GM12878 (cell line): ENCODE results near the gene GON4L. TPM values are rescaled to one million over a fixed set of nuclear protein-coding genes. Genes with fewer than 3 reads are reported as not detected.

Source experiments
- ATAC-seq: fragments of 200-7000 bp; cut with Tn5 transposase; 3 replicates; pipeline ENCODE4 v1.9.1; 2020; ENCODE audit warnings: mild to moderate bottlenecking, moderate library complexity
- BruUV-seq: library from RNA; stranded (reverse); fragments of 400-500 nt; replicated peaks from 2 replicates; lab custom pipeline; 2021; lab: Mats Ljungman, UMichigan
- CTCF ChIA-PET: fragments of 300-600 bp; sonication (Branson Sonifier 250); formaldehyde crosslinking; extraction: SDS; loops from one replicate; lab custom pipeline; 2021; ENCODE audit warnings: inconsistent platforms; lab: Yijun Ruan, JAX
- POLR2A ChIA-PET: fragments of 350-600 bp; formaldehyde crosslinking; extraction: SDS; loops from one replicate; lab custom pipeline; 2021; ENCODE audit warnings: inconsistent platforms; lab: Charles Lee
- RAD21 ChIA-PET: fragments of 300-600 bp; sonication (Branson Sonifier 250); formaldehyde crosslinking; loops from one replicate; lab custom pipeline; 2023; ENCODE audit warnings: antibody characterized with exemption; ENCODE audit not compliant: unreplicated experiment; lab: Charles Lee
- SMC1A ChIA-PET: fragments of 300-600 bp; sonication (Branson Sonifier 250); formaldehyde crosslinking; loops from one replicate; lab custom pipeline; 2023; ENCODE audit not compliant: unreplicated experiment, uncharacterized antibody; lab: Charles Lee
- DNase-seq: peaks from one replicate; pipeline ENCODE4 v3.0.0-alpha.2; 2011; ENCODE audit warnings: low read depth, low spot score
- FAIRE-seq: peaks from 3 replicates; lab custom pipeline; 2011; peaks lifted over from hg19 to GRCh38; lab: Jason Lieb, UNC
- H2AFZ ChIP-seq: 2 replicates; pipeline ENCODE4 v1.6.0; 2011; ENCODE audit warnings: low read depth, low read length, control low read depth; ENCODE audit not compliant: control insufficient read depth
- H3K27ac ChIP-seq: 2 replicates; pipeline ENCODE4 v1.5.1; 2011; ENCODE audit warnings: control low read depth; ENCODE audit not compliant: control insufficient read depth, insufficient read depth
- H3K27me3 ChIP-seq, 2 experiments: replicated peaks in 1 of 2; 2 replicates each; pipeline versions ENCODE4 v1.6.0 to v1.6.1; 2011; ENCODE audit warnings: low read length in 1 of 2; ENCODE audit not compliant: control insufficient read depth in 2 of 2, insufficient read depth in 2 of 2
- H3K36me3 ChIP-seq, 2 experiments: 2 replicates each; pipeline ENCODE4 v1.5.1; 2011; ENCODE audit warnings: low read length in 1 of 2; ENCODE audit not compliant: control insufficient read depth in 2 of 2, insufficient read depth in 2 of 2
- H3K4me1 ChIP-seq: 2 replicates; pipeline ENCODE4 v1.6.1; 2011; ENCODE audit warnings: mild to moderate bottlenecking, low read length, moderate library complexity, mixed read lengths; ENCODE audit not compliant: control insufficient read depth, insufficient read depth
- H3K4me2 ChIP-seq: 2 replicates; pipeline ENCODE4 v1.6.0; 2011; ENCODE audit warnings: control low read depth; ENCODE audit not compliant: control insufficient read depth, insufficient read depth
- H3K4me3 ChIP-seq: fragments of 200-600 bp; sonication (generic); 2 replicates; pipeline ENCODE4 v1.5.1; 2016
- H3K79me2 ChIP-seq: 2 replicates; pipeline ENCODE4 v1.6.0; 2011; ENCODE audit warnings: low read length; ENCODE audit not compliant: control insufficient read depth, insufficient read depth
- H3K9ac ChIP-seq: 2 replicates; pipeline ENCODE4 v1.8.0; 2011; ENCODE audit warnings: low read length, control low read depth, mixed read lengths; ENCODE audit not compliant: control insufficient read depth, insufficient read depth
- H3K9me3 ChIP-seq: replicated peaks from 3 replicates; pipeline ENCODE4 v1.5.1; 2011; ENCODE audit warnings: mild to moderate bottlenecking, low read length; ENCODE audit not compliant: control insufficient read depth, insufficient read depth
- H4K20me1 ChIP-seq: 2 replicates; pipeline ENCODE4 v1.6.0; 2011; ENCODE audit not compliant: control insufficient read depth, insufficient read depth
- PKNOX1 ChIP-seq: fragments of 450-650 bp; IDR thresholded peaks from 2 replicates; pipeline ENCODE4 v1.6.1; 2016; ENCODE audit warnings: mild to moderate bottlenecking
- SREBF1 ChIP-seq: IDR thresholded peaks from 2 replicates; pipeline ENCODE4 v1.6.1; 2012; ENCODE audit warnings: mild to moderate bottlenecking, low read length
- ZNF592 ChIP-seq: fragments of 450-650 bp; IDR thresholded peaks from 2 replicates; pipeline ENCODE4 v1.6.1; 2017; ENCODE audit warnings: mild to moderate bottlenecking, moderate library complexity
- WGBS: methylation state at CpG from one replicate; pipeline ENCODE4 v1.1.6; 2016; ENCODE audit warnings: low lambda C conversion rate; ENCODE audit not compliant: insufficient replicate concordance, insufficient coverage; ENCODE audit errors: missing lambda C conversion rate; 5-methylcytosine and 5-hydroxymethylcytosine counted together
- in situ Hi-C: fragments of 300-500 bp; cut with MboI; formaldehyde crosslinking; loops from 9 replicates; pipeline ENCODE4 v1.14.3; 2018; ENCODE audit warnings: mixed read lengths
- intact Hi-C: fragments of 100-400 bp; cut with micrococcal nuclease; formaldehyde crosslinking; loops from one replicate; pipeline ENCODE4 v1.14.2; 2022; ENCODE audit not compliant: unreplicated experiment
- polyA plus RNA-seq, 11 experiments: library from polyadenylated mRNA; depleted of rRNA in 4 of 11; unstranded in 6 of 11; stranded (reverse) in 5 of 11; fragments of >200 nt; fragmentation: Nextera tagmentation in 4 of 11; fragmentation: Illumina TruSeq in 1 of 11; extraction: Ambion mirVana in 4 of 11; extraction: Trizol in 1 of 11; gene quantifications; 1 replicate in 1 of 11; 2 replicates in 10 of 11; pipeline versions ENCODE4 v1.2.1 to v1.2.3, GENCODE V29; 2011 to 2016; ENCODE audit warnings: inconsistent platforms in 2 of 11, missing spikeins in 2 of 11, low read depth in 1 of 11
- total RNA-seq, 4 experiments: library from RNA; depleted of rRNA in 3 of 4; stranded (reverse); fragments of >200 nt in 3 of 4; fragmentation: Illumina TruSeq in 1 of 4; extraction: Trizol in 1 of 4; gene quantifications; 2 replicates each; pipeline versions ENCODE4 v1.2.1 to v1.2.3, GENCODE V29; 2013 to 2021

GON4L gene
- total and polyA plus RNA-seq, 10 of the 15 experiments (the other 5 are each of a cell fraction or from before 2014, with no cell fraction given), result 17.7 to 40.7 (median 28.0) TPM

- TF ChIP-seq PKNOX1 (no peak), SREBF1 (no peak)
Observed at GRCh38 chr1:155873860-155874259, 16.8 kb upstream of the GON4L start (continued).

GRCh38 chr1:155872527-155872926 lies 15.5 kb upstream of the GON4L start:
- H3K36me3 ChIP-seq, result peaks cover 0 to 1% of the 10 kb centered on the region in 2 experiments; a peak in 2 of 4 replicates
- ChIA-PET POLR2A (interaction anchor here (0.5 to 1.6 kb wide), 3 partner anchors 13 to 61 kb away, joined by 3 to 5 read pairs (median 4); partner anchors contain the start of gene SYT11), SMC1A (interaction anchor here (1.2 to 1.9 kb wide), 2 partner anchors 10 to 11 kb away, joined by 3 to 8 read pairs; no protein-coding TSS in a partner anchor), CTCF (interaction anchor here (1.2 to 1.5 kb wide), 3 partner anchors 11 to 20 kb away, joined by 3 to 5 read pairs (median 4); no protein-coding TSS in a partner anchor)
- H3K9ac ChIP-seq, result no peak overlapping the region
- H3K4me2 ChIP-seq, result no peak overlapping the region
- H3K27me3 ChIP-seq, result no peaks in the 10 kb centered on the region
- H2AFZ ChIP-seq, result no peak overlapping the region
- no peak overlapping the region for H3K27ac ChIP-seq
- no TSS peak for BruUV-seq
- in situ Hi-C loops, result no loop called here
- FAIRE-seq, result no peak
- no peaks in the 10 kb centered on the region for H3K9me3 ChIP-seq
- TF ChIP-seq ZNF592, result no peak
- TF ChIP-seq, all 136 proteins: peak for 0
- DNase-seq (no peak), ATAC-seq (no peak)
- Histone ChIP-seq H3K4me1 (no peaks in the 10 kb centered on the region), H3K4me3 (no peak overlapping the region), H3K79me2 (no peaks in the 10 kb centered on the region), H4K20me1 (no peaks in the 10 kb centered on the region)
- intact Hi-C loops, result no loop called here
- 99% methylated on average over 5 of the region's 5 CpGs for WGBS
- RAD21 ChIA-PET, result interaction anchor here (0.6 kb wide), 2 partner anchors 66 to 117 kb away, joined by 3 read pairs; no protein-coding TSS in a partner anchor
